ENCODE data around the gene PIGC. TPM values are rescaled to one million over a fixed set of nuclear protein-coding genes. Genes with fewer than 3 reads are reported as not detected.

Gene PIGC
- total RNA-seq, 2 experiments from 2014 or later: 23.7 to 27.1 TPM

DNA sequence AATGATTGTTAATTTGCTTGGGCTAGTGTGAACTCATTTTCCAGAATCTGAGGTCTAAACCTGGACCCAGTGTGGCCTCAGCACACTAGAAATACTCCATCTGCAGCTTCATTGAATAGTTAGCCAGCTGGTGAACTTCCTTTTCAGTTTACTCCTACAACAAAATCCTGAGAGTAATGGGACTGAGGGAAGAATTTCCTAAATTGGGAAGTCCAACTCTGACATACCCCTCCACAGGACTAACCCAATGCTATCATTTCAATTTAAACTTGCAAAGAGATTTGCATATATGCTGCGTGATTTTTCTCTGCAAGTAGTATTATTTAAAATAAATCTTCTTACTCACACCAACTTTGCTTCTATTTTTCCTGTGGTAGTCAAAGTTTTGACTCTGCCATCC lies 27.8 kb upstream of the PIGC start:
- POLR2A ChIA-PET: no interaction called here
- H3K27ac ChIP-seq (ENCODE audit: low read depth in 1 of 2, low read length in 2 of 2): no peak overlapping the region
- CTCF ChIA-PET: no interaction called here
- no peak overlapping the region for H3K4me3 Mint-ChIP-seq
- H3K9me3 Mint-ChIP-seq: no peaks in the 10 kb centered on the region
- no peaks in the 10 kb centered on the region for H3K9me3 ChIP-seq (ENCODE audit: control insufficient read depth in 1 of 2, insufficient read depth in 1 of 2, low read length in 2 of 2)
- H3K4me1 ChIP-seq (ENCODE audit: insufficient read depth, low read length): no peaks in the 10 kb centered on the region
- H3K27me3 Mint-ChIP-seq: no peaks in the 10 kb centered on the region
- H3K36me3 Mint-ChIP-seq (ENCODE audit: low read depth): no peaks in the 10 kb centered on the region
- DNase-seq (no peak), ATAC-seq (ENCODE audit: poor library complexity) (no peak)
- H3K27me3 ChIP-seq (ENCODE audit: control insufficient read depth in 1 of 2, insufficient read depth in 2 of 2, low read length in 2 of 2): no peaks in the 10 kb centered on the region
- no peak overlapping the region for H3K4me3 ChIP-seq (ENCODE audit: low read length)
- TF ChIP-seq CTCF (IDR thresholded peaks at IDR 0.05): no peak
- no peaks in the 10 kb centered on the region for H3K4me1 Mint-ChIP-seq (ENCODE audit: low read depth)
- H3K36me3 ChIP-seq (ENCODE audit: insufficient read depth, low read length): no peaks in the 10 kb centered on the region
- intact Hi-C loops (cut with DNase I, micrococcal nuclease): no loop called here
- no peak overlapping the region for H3K27ac Mint-ChIP-seq

DNA sequence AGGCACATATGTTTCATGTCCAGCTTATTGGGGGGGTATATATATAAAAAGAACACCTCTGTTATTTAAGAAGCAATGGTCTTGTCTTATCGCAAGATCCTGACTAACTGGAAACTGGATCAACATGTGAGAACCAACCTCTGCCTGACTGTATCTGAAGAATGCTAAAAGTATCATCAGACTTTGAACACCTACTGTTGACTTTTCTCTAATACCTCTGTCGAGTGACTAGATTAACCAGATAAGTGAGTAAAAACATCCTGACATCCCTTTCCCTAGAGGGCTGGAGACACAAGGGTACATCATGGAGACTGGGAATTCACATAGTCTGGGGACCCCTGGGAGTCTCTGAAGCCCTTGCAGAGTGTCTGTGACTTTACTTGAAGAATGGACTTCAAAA lies 26.3 kb upstream of the PIGC start:
- no peak overlapping the region for H3K27ac Mint-ChIP-seq
- Histone ChIP-seq H3K27me3 (ENCODE audit: control insufficient read depth in 1 of 2, insufficient read depth in 2 of 2, low read length in 2 of 2) (no peaks in the 10 kb centered on the region), H3K27ac (ENCODE audit: low read depth in 1 of 2, low read length in 2 of 2) (no peak overlapping the region), H3K4me3 (ENCODE audit: low read length) (no peak overlapping the region), H3K36me3 (ENCODE audit: insufficient read depth, low read length) (no peaks in the 10 kb centered on the region), H3K9me3 (ENCODE audit: control insufficient read depth in 1 of 2, insufficient read depth in 1 of 2, low read length in 2 of 2) (no peaks in the 10 kb centered on the region), H3K4me1 (ENCODE audit: insufficient read depth, low read length) (no peaks in the 10 kb centered on the region)
- intact Hi-C loops (cut with DNase I, micrococcal nuclease): no loop called here
- no peak overlapping the region for H3K4me3 Mint-ChIP-seq
- TF ChIP-seq CTCF (IDR thresholded peaks at IDR 0.05): no peak
- H3K4me1 Mint-ChIP-seq (ENCODE audit: low read depth): no peaks in the 10 kb centered on the region
- no peak for DNase-seq
- no peaks in the 10 kb centered on the region for H3K27me3 Mint-ChIP-seq
- no peaks in the 10 kb centered on the region for H3K9me3 Mint-ChIP-seq
- ChIA-PET POLR2A (no interaction called here), CTCF (no interaction called here)
- ATAC-seq (ENCODE audit: poor library complexity): no peak
- no peaks in the 10 kb centered on the region for H3K36me3 Mint-ChIP-seq (ENCODE audit: low read depth)

- Mint-ChIP-seq H3K4me3 (no peak overlapping the region), H3K27ac (no peak overlapping the region), H3K36me3 (ENCODE audit: low read depth) (no peaks in the 10 kb centered on the region), H3K4me1 (ENCODE audit: low read depth) (no peaks in the 10 kb centered on the region), H3K9me3 (no peaks in the 10 kb centered on the region), H3K27me3 (no peaks in the 10 kb centered on the region)
- intact Hi-C loops (cut with DNase I, micrococcal nuclease): no loop called here
- CTCF ChIA-PET: no interaction called here
- Histone ChIP-seq H3K9me3 (ENCODE audit: control insufficient read depth in 1 of 2, insufficient read depth in 1 of 2, low read length in 2 of 2) (no peaks in the 10 kb centered on the region), H3K27ac (ENCODE audit: low read depth in 1 of 2, low read length in 2 of 2) (no peak overlapping the region), H3K27me3 (ENCODE audit: control insufficient read depth in 1 of 2, insufficient read depth in 2 of 2, low read length in 2 of 2) (no peaks in the 10 kb centered on the region), H3K4me1 (ENCODE audit: insufficient read depth, low read length) (no peaks in the 10 kb centered on the region), H3K36me3 (ENCODE audit: insufficient read depth, low read length) (no peaks in the 10 kb centered on the region), H3K4me3 (ENCODE audit: low read length) (no peak overlapping the region)
- ATAC-seq (ENCODE audit: poor library complexity): no peak
- no peak for DNase-seq
- POLR2A ChIA-PET: no interaction called here
- no peak for TF ChIP-seq CTCF (IDR thresholded peaks at IDR 0.05)
Measured at GRCh38 chr1:172469717-172470116, 25.8 kb upstream of the PIGC start.

All from CD4-positive, alpha-beta T cell (primary cell).